ENCODE results near the gene SPEM2.

DNA sequence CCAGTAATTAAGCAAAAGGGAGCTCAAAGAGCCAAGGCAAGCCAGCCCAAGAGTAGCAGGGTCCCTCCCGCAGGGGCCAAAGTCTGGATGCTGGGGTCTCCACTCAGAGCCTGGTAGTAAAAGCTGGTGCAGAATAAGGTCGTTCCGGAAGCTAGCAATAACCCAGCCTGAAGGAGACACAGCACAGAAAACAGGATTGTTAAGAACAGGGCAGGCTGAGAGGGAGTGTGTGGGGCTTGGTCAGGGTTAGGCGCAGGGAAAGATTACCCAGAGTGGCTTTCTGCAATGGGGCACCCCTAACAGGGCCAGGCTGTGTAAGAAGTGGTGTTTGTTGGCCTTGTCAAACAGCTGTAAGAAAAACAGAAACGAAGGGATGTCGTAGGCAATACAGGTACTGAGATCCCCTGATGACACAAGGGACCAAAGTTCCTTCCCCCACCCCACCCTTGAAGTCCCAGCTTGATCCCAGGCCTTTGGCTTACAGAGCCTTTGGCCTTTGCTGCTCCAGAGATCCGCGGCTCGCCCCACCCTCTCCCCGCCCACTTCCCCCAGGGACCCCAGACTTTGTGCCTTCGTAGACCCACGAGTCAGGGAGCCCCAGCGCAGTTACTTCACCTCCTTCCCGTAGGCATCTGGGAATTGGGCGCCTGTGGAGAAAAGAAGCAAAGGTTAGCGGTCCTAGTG lies 22.2 kb upstream of the SPEM2 start:
- TF ChIP-seq, protein P1, sequence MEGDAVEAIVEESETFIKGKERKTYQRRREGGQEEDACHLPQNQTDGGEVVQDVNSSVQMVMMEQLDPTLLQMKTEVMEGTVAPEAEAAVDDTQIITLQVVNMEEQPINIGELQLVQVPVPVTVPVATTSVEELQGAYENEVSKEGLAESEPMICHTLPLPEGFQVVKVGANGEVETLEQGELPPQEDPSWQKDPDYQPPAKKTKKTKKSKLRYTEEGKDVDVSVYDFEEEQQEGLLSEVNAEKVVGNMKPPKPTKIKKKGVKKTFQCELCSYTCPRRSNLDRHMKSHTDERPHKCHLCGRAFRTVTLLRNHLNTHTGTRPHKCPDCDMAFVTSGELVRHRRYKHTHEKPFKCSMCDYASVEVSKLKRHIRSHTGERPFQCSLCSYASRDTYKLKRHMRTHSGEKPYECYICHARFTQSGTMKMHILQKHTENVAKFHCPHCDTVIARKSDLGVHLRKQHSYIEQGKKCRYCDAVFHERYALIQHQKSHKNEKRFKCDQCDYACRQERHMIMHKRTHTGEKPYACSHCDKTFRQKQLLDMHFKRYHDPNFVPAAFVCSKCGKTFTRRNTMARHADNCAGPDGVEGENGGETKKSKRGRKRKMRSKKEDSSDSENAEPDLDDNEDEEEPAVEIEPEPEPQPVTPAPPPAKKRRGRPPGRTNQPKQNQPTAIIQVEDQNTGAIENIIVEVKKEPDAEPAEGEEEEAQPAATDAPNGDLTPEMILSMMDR (IDR thresholded peaks at IDR 0.05): no peak
- no peak for TF ChIP-seq POLR2A (IDR thresholded peaks at IDR 0.05)
